ENCODE data around the gene TSHZ1. TPM values are rescaled to one million over a fixed set of nuclear protein-coding genes. Genes with fewer than 3 reads are reported as not detected.

Gene TSHZ1
- total RNA-seq, 2 experiments from 2014 or later = 5.9 to 9.5 TPM

- no peaks in the 10 kb centered on the region for H3K9me3 ChIP-seq (ENCODE audit: low read length)
- POLR2A ChIA-PET = no interaction called here
- no peak overlapping the region for H2AFZ ChIP-seq (ENCODE audit: low read length)
- no peaks in the 10 kb centered on the region for H4K20me1 ChIP-seq (ENCODE audit: insufficient read depth, low read length)
- H3K4me2 ChIP-seq (ENCODE audit: low read length) = no peak overlapping the region
- no peak for DNase-seq (ENCODE audit: low spot score)
- CTCF ChIA-PET (ENCODE audit: unreplicated experiment) = no interaction called here
- H3K27ac ChIP-seq (ENCODE audit: low read depth, low read length, poor library complexity, severe bottlenecking) = no peak overlapping the region
- TF ChIP-seq CTCF (conservative IDR thresholded peaks at IDR 0.05; ENCODE audit: low read length) = no peak
- no peak for TF ChIP-seq EZH2phosphoT487 (IDR thresholded peaks at IDR 0.05; ENCODE audit: borderline replicate concordance, low read depth, low read length)
- H3K79me2 ChIP-seq (ENCODE audit: insufficient read depth, low read depth, low read length) = no peaks in the 10 kb centered on the region
- H3K36me3 ChIP-seq (ENCODE audit: insufficient read depth, low read length) = no peaks in the 10 kb centered on the region
- intact Hi-C loops (cut with micrococcal nuclease; ENCODE audit: unreplicated experiment) = no loop called here
- H3K4me3 ChIP-seq (ENCODE audit: low read depth, low read length, poor library complexity, severe bottlenecking) = no peak overlapping the region
- no peaks in the 10 kb centered on the region for H3K4me1 ChIP-seq (ENCODE audit: insufficient read depth, low read length, poor library complexity, severe bottlenecking)
- BruUV-seq (replicated peaks) = no TSS peak
- no peaks in the 10 kb centered on the region for H3K9me2 ChIP-seq (ENCODE audit: insufficient read depth, low read length)
Observed at GRCh38 chr18:75321431-75321830, 110.8 kb downstream of the TSHZ1 start.

DNA sequence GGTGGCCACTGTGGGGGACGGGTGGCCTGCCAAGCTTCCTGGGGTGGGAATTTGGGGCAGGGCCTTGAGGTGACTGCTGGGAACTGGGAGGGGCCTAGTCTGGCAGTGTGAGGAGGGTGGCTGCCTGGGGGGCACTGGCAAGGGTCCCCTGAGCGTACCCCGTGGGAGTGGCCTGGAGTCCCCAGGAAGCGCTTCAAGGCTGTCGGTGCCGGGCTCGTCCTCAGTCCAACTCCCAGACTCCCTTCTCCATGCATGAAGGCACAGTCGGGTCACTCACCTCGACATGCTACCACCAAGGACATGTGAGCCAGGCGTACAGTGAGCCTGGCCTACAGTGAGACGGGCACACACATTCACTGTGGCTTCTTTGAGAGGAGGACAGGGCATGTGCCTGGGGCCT is 111.6 kb downstream of the TSHZ1 start:
- no peaks in the 10 kb centered on the region for H3K79me2 ChIP-seq (ENCODE audit: insufficient read depth, low read depth, low read length)
- no peak for DNase-seq (ENCODE audit: low spot score)
- no peak overlapping the region for H2AFZ ChIP-seq (ENCODE audit: low read length)
- H3K4me2 ChIP-seq (ENCODE audit: low read length) = no peak overlapping the region
- no TSS peak for BruUV-seq (replicated peaks)
- no peak overlapping the region for H3K27ac ChIP-seq (ENCODE audit: low read depth, low read length, poor library complexity, severe bottlenecking)
- H3K4me1 ChIP-seq (ENCODE audit: insufficient read depth, low read length, poor library complexity, severe bottlenecking) = no peaks in the 10 kb centered on the region
- POLR2A ChIA-PET = no interaction called here
- CTCF ChIA-PET (ENCODE audit: unreplicated experiment) = no interaction called here
- no peaks in the 10 kb centered on the region for H3K9me2 ChIP-seq (ENCODE audit: insufficient read depth, low read length)
- no peaks in the 10 kb centered on the region for H3K36me3 ChIP-seq (ENCODE audit: insufficient read depth, low read length)
- no peaks in the 10 kb centered on the region for H4K20me1 ChIP-seq (ENCODE audit: insufficient read depth, low read length)
- TF ChIP-seq EZH2phosphoT487 (IDR thresholded peaks at IDR 0.05; ENCODE audit: borderline replicate concordance, low read depth, low read length) (no peak), CTCF (conservative IDR thresholded peaks at IDR 0.05; ENCODE audit: low read length) (no peak)
- intact Hi-C loops (cut with micrococcal nuclease; ENCODE audit: unreplicated experiment) = no loop called here
- no peaks in the 10 kb centered on the region for H3K9me3 ChIP-seq (ENCODE audit: low read length)
- H3K4me3 ChIP-seq (ENCODE audit: low read depth, low read length, poor library complexity, severe bottlenecking) = no peak overlapping the region

- H2AFZ ChIP-seq (ENCODE audit: low read length) = no peak overlapping the region
- no peaks in the 10 kb centered on the region for H3K36me3 ChIP-seq (ENCODE audit: insufficient read depth, low read length)
- POLR2A ChIA-PET = no interaction called here
- no peak for DNase-seq (ENCODE audit: low spot score)
- H4K20me1 ChIP-seq (ENCODE audit: insufficient read depth, low read length) = no peaks in the 10 kb centered on the region
- no peak overlapping the region for H3K4me2 ChIP-seq (ENCODE audit: low read length)
- no peaks in the 10 kb centered on the region for H3K4me1 ChIP-seq (ENCODE audit: insufficient read depth, low read length, poor library complexity, severe bottlenecking)
- intact Hi-C loops (cut with micrococcal nuclease; ENCODE audit: unreplicated experiment) = no loop called here
- H3K79me2 ChIP-seq (ENCODE audit: insufficient read depth, low read depth, low read length) = no peaks in the 10 kb centered on the region
- no peaks in the 10 kb centered on the region for H3K9me3 ChIP-seq (ENCODE audit: low read length)
- no peak overlapping the region for H3K27ac ChIP-seq (ENCODE audit: low read depth, low read length, poor library complexity, severe bottlenecking)
- no TSS peak for BruUV-seq (replicated peaks)
- CTCF ChIA-PET (ENCODE audit: unreplicated experiment) = no interaction called here
- no peak overlapping the region for H3K4me3 ChIP-seq (ENCODE audit: low read depth, low read length, poor library complexity, severe bottlenecking)
- no peaks in the 10 kb centered on the region for H3K9me2 ChIP-seq (ENCODE audit: insufficient read depth, low read length)
- TF ChIP-seq CTCF (conservative IDR thresholded peaks at IDR 0.05; ENCODE audit: low read length) (no peak), EZH2phosphoT487 (IDR thresholded peaks at IDR 0.05; ENCODE audit: borderline replicate concordance, low read depth, low read length) (no peak)
Observed at GRCh38 chr18:75323821-75324585, 113.4 kb downstream of the TSHZ1 start.
